WTC11 (cell line): Measurements from ENCODE around the gene CNST. TPM values are rescaled to one million over a fixed set of nuclear protein-coding genes. Genes with fewer than 3 reads are reported as not detected.

Experiments
- ATAC-seq: fragments of 200-7000 bp; cut with Tn5 transposase; 2 replicates; pipeline ENCODE4 v1.10.0; 2021; ENCODE audit warnings: mild to moderate bottlenecking, moderate library complexity
- CTCF ChIA-PET: fragments of 300-600 bp; sonication (Branson Sonifier 250); formaldehyde crosslinking; loops from one replicate; lab custom pipeline; 2021; ENCODE audit warnings: antibody characterized with exemption; lab: Charles Lee
- POLR2A ChIA-PET: fragments of 350-600 bp; sonication (Branson Sonifier 250); formaldehyde crosslinking; loops from one replicate; lab custom pipeline; 2021; ENCODE audit warnings: antibody characterized with exemption; lab: Charles Lee
- DNase-seq: peaks from one replicate; pipeline ENCODE4 v3.0.0; 2021; ENCODE audit warnings: low spot score
- H3K27ac Mint-ChIP-seq: 2 replicates; pipeline ENCODE4 v1.8.0; 2021; ENCODE audit warnings: mixed read lengths
- H3K27me3 Mint-ChIP-seq: 2 replicates; pipeline ENCODE4 v1.8.0; 2021; ENCODE audit warnings: low read depth, mild to moderate bottlenecking, moderate library complexity, mixed read lengths
- H3K36me3 Mint-ChIP-seq: 2 replicates; pipeline ENCODE4 v1.8.0; 2021; ENCODE audit warnings: mixed read lengths
- H3K4me1 Mint-ChIP-seq: 2 replicates; pipeline ENCODE4 v1.8.0; 2022; ENCODE audit warnings: mixed read lengths
- H3K4me3 Mint-ChIP-seq: 2 replicates; pipeline ENCODE4 v1.8.0; 2021; ENCODE audit warnings: mild to moderate bottlenecking, moderate library complexity, mixed read lengths
- H3K9me3 Mint-ChIP-seq: 2 replicates; pipeline ENCODE4 v1.8.0; 2021; ENCODE audit warnings: mixed read lengths
- ESRRA ChIP-seq: sonication (generic); formaldehyde crosslinking; IDR thresholded peaks from 2 replicates; pipeline ENCODE4 v1.8.1; 2022; ENCODE audit warnings: mild to moderate bottlenecking, missing genetic modification reagents, borderline replicate concordance
- JAZF1 ChIP-seq: fragments of 250-450 bp; sonication (Bioruptor Pico); IDR thresholded peaks from 2 replicates; pipeline ENCODE4 v1.9.0; 2021; ENCODE audit warnings: moderate library complexity, mild to moderate bottlenecking, inconsistent platforms
- KAT7 ChIP-seq: sonication (generic); formaldehyde crosslinking; IDR thresholded peaks from 2 replicates; pipeline ENCODE4 v1.8.1; 2023; ENCODE audit warnings: missing genetic modification reagents, mild to moderate bottlenecking, borderline replicate concordance
- MXD4 ChIP-seq: fragments of 250-450 bp; sonication (Bioruptor Pico); IDR thresholded peaks from 2 replicates; pipeline ENCODE4 v1.8.0; 2021; ENCODE audit warnings: mild to moderate bottlenecking, moderate library complexity, borderline replicate concordance
- NFYB ChIP-seq: sonication (generic); formaldehyde crosslinking; conservative IDR thresholded peaks from 2 replicates; pipeline ENCODE4 v1.8.0; 2022; ENCODE audit warnings: low read depth, missing genetic modification reagents
- RORB ChIP-seq: fragments of 250-450 bp; sonication (Bioruptor Pico); IDR thresholded peaks from 2 replicates; pipeline ENCODE4 v1.9.0; 2021; ENCODE audit warnings: mild to moderate bottlenecking
- SP1 ChIP-seq: sonication (generic); formaldehyde crosslinking; conservative IDR thresholded peaks from 2 replicates; pipeline ENCODE4 v1.8.1; 2022; ENCODE audit warnings: missing genetic modification reagents
- TEAD1 ChIP-seq: sonication (generic); formaldehyde crosslinking; IDR thresholded peaks from 2 replicates; pipeline ENCODE4 v1.8.0; 2022; ENCODE audit warnings: mild to moderate bottlenecking, missing genetic modification reagents
- ZNF138 ChIP-seq: sonication (generic); formaldehyde crosslinking; conservative IDR thresholded peaks from 2 replicates; pipeline ENCODE4 v1.8.1; 2022; ENCODE audit warnings: mild to moderate bottlenecking, moderate library complexity, missing genetic modification reagents
- total RNA-seq: library from RNA; stranded (reverse); gene quantifications from 3 replicates; pipeline ENCODE4 v1.2.3, GENCODE V29; 2021
- TF ChIP-seq, protein P1 (sequence below): sonication (generic); formaldehyde crosslinking; IDR thresholded peaks from 2 replicates; pipeline ENCODE4 v1.8.0; 2022; ENCODE audit warnings: mild to moderate bottlenecking, missing genetic modification reagents
- TF ChIP-seq, protein P2 (sequence below): sonication (generic); formaldehyde crosslinking; conservative IDR thresholded peaks from 2 replicates; pipeline ENCODE4 v1.8.1; 2022; ENCODE audit warnings: mild to moderate bottlenecking, missing genetic modification reagents
- TF ChIP-seq, protein P3 (sequence below): sonication (generic); formaldehyde crosslinking; IDR thresholded peaks from 2 replicates; pipeline ENCODE4 v1.8.0; 2022; ENCODE audit warnings: mild to moderate bottlenecking, missing genetic modification reagents
- TF ChIP-seq, protein P4 (sequence below): sonication (generic); formaldehyde crosslinking; IDR thresholded peaks from 2 replicates; pipeline ENCODE4 v1.8.0; 2022; ENCODE audit warnings: missing genetic modification reagents
- TF ChIP-seq, protein P5 (sequence below): fragments of 250-450 bp; sonication (Bioruptor Pico); IDR thresholded peaks from 2 replicates; pipeline ENCODE4 v2.1.2; 2022; ENCODE audit warnings: mild to moderate bottlenecking, moderate library complexity
- TF ChIP-seq, protein P6 (sequence below): fragments of 250-450 bp; sonication (Bioruptor Pico); IDR thresholded peaks from 2 replicates; pipeline ENCODE4 v1.9.0; 2021; ENCODE audit warnings: moderate library complexity, mild to moderate bottlenecking, inconsistent platforms, borderline replicate concordance

Gene CNST
- total RNA-seq, 1 experiment from 2014 or later = 18.4 TPM

DNA sequence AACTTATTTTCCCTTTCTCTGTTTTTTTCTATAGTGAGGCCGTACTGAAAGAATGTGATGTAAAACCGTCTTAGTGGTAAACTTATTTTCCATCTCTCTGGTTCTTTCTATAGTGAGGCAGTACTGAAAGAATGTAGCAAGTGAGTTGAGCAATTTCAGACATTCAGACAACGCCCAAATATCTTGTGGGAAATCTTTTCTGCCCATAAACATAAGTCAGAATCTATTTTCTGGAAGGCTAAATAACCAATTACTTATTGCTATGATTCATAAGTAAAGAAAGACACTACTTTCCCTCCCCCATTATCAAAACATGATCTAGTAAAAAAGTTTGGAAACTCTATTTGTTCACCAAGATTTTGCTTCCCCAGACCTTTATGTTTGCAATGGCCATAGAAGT is 139.1 kb downstream of the CNST start:
- ATAC-seq (no peak), DNase-seq (no peak)
- H3K27ac Mint-ChIP-seq = no peak overlapping the region
- no peak overlapping the region for H3K4me3 Mint-ChIP-seq
- no peaks in the 10 kb centered on the region; the same call in 1 of the 2 replicates for H3K27me3 Mint-ChIP-seq
- TF ChIP-seq, protein P1, sequence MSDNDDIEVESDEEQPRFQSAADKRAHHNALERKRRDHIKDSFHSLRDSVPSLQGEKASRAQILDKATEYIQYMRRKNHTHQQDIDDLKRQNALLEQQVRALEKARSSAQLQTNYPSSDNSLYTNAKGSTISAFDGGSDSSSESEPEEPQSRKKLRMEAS (CRISPR knock-in tag) = no peak
- TF ChIP-seq, protein P2, sequence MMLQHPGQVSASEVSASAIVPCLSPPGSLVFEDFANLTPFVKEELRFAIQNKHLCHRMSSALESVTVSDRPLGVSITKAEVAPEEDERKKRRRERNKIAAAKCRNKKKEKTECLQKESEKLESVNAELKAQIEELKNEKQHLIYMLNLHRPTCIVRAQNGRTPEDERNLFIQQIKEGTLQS (CRISPR knock-in tag) = no peak
- TF ChIP-seq RORB (CRISPR knock-in tag) (no peak), SP1 (no peak), ESRRA (CRISPR knock-in tag) (no peak), MXD4 (CRISPR knock-in tag) (no peak), NFYB (CRISPR knock-in tag) (no peak), TEAD1 (no peak), ZNF138 (CRISPR knock-in tag) (no peak), JAZF1 (no peak), KAT7 (CRISPR knock-in tag) (no peak)
- TF ChIP-seq, protein P3, sequence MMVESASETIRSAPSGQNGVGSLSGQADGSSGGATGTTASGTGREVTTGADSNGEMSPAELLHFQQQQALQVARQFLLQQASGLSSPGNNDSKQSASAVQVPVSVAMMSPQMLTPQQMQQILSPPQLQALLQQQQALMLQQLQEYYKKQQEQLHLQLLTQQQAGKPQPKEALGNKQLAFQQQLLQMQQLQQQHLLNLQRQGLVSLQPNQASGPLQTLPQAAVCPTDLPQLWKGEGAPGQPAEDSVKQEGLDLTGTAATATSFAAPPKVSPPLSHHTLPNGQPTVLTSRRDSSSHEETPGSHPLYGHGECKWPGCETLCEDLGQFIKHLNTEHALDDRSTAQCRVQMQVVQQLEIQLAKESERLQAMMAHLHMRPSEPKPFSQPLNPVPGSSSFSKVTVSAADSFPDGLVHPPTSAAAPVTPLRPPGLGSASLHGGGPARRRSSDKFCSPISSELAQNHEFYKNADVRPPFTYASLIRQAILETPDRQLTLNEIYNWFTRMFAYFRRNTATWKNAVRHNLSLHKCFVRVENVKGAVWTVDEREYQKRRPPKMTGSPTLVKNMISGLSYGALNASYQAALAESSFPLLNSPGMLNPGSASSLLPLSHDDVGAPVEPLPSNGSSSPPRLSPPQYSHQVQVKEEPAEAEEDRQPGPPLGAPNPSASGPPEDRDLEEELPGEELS = no peak
- TF ChIP-seq, protein P4, sequence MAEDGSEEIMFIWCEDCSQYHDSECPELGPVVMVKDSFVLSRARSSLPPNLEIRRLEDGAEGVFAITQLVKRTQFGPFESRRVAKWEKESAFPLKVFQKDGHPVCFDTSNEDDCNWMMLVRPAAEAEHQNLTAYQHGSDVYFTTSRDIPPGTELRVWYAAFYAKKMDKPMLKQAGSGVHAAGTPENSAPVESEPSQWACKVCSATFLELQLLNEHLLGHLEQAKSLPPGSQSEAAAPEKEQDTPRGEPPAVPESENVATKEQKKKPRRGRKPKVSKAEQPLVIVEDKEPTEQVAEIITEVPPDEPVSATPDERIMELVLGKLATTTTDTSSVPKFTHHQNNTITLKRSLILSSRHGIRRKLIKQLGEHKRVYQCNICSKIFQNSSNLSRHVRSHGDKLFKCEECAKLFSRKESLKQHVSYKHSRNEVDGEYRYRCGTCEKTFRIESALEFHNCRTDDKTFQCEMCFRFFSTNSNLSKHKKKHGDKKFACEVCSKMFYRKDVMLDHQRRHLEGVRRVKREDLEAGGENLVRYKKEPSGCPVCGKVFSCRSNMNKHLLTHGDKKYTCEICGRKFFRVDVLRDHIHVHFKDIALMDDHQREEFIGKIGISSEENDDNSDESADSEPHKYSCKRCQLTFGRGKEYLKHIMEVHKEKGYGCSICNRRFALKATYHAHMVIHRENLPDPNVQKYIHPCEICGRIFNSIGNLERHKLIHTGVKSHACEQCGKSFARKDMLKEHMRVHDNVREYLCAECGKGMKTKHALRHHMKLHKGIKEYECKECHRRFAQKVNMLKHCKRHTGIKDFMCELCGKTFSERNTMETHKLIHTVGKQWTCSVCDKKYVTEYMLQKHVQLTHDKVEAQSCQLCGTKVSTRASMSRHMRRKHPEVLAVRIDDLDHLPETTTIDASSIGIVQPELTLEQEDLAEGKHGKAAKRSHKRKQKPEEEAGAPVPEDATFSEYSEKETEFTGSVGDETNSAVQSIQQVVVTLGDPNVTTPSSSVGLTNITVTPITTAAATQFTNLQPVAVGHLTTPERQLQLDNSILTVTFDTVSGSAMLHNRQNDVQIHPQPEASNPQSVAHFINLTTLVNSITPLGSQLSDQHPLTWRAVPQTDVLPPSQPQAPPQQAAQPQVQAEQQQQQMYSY = no peak
- TF ChIP-seq, protein P5, sequence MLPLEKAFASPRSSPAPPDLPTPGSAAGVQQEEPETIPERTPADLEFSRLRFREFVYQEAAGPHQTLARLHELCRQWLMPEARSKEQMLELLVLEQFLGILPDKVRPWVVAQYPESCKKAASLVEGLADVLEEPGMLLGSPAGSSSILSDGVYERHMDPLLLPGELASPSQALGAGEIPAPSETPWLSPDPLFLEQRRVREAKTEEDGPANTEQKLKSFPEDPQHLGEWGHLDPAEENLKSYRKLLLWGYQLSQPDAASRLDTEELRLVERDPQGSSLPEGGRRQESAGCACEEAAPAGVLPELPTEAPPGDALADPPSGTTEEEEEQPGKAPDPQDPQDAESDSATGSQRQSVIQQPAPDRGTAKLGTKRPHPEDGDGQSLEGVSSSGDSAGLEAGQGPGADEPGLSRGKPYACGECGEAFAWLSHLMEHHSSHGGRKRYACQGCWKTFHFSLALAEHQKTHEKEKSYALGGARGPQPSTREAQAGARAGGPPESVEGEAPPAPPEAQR (CRISPR knock-in tag) = no peak
- TF ChIP-seq, protein P6, sequence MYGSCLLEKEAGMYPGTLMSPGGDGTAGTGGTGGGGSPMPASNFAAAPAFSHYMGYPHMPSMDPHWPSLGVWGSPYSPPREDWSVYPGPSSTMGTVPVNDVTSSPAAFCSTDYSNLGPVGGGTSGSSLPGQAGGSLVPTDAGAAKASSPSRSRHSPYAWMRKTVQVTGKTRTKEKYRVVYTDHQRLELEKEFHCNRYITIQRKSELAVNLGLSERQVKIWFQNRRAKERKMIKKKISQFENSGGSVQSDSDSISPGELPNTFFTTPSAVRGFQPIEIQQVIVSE (CRISPR knock-in tag) = no peak
- H3K9me3 Mint-ChIP-seq = peaks cover 11% of the 10 kb centered on the region
- no peaks in the 10 kb centered on the region for H3K4me1 Mint-ChIP-seq
- H3K36me3 Mint-ChIP-seq = peaks cover 5% of the 10 kb centered on the region; the same call in 1 of the 2 replicates
- CTCF ChIA-PET = interaction anchor here (0.6 kb wide), 1 partner anchor 70 kb away, joined by 5 read pairs; no protein-coding TSS in a partner anchor
- POLR2A ChIA-PET = interaction anchor here (0.6 kb wide), 1 partner anchor 667 kb away, joined by 3 read pairs; no protein-coding TSS in a partner anchor

DNA sequence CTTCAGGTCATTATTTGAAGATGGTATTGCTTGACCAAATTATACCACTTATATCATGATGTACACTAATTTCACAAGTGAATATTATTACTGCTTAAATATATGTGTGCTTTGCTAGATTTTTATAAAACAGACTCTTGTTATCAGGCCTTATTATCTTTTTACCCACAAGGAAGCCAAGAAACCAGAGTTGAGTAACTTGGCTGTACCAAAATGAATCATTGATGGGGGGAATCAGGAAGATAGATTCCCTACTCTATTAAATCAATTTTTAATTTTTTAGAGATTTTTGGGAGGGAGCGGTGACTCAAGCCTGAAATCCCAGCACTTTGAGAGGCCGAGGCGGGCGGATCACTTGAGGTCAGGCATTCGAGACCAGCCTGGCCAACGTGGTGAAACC is 141.9 kb downstream of the CNST start:
- Mint-ChIP-seq H3K4me1 (no peaks in the 10 kb centered on the region), H3K27ac (no peak overlapping the region), H3K27me3 (peaks cover 4% of the 10 kb centered on the region; the same call in 1 of the 2 replicates)

More for the DNA sequence above, 141.9 kb downstream of the CNST start:
- no peak for DNase-seq
- CTCF ChIA-PET = no interaction called here
- no peak for ATAC-seq
- TF ChIP-seq, protein P2 (CRISPR knock-in tag) = no peak
- Mint-ChIP-seq H3K4me3 (no peak overlapping the region), H3K9me3 (peaks cover 30% of the 10 kb centered on the region), H3K36me3 (peaks cover 17% of the 10 kb centered on the region)
- POLR2A ChIA-PET = no interaction called here
